Ammon's horn (tissue), 1 donor: ENCODE data around the gene LIMK1.
"Not testable (repeated sequence)": the region's sequence is repeated elsewhere in the genome, so short reads cannot be mapped to it uniquely, and the experiment has no call there.

Experiments
- DNase-seq: peaks from one replicate; pipeline ENCODE4 v3.0.0-alpha.2; 2016; ENCODE audit warnings: low spot score

The LIMK1 gene

GRCh38 chr7:74126220-74126880 is 42.7 kb downstream of the LIMK1 start:
- no peak for DNase-seq

GRCh38 chr7:74129887-74130286 is 46.3 kb downstream of the LIMK1 start:
- DNase-seq, result no peak

GRCh38 chr7:74130518-74130917 is 46.9 kb downstream of the LIMK1 start:
- DNase-seq, result no peak

GRCh38 chr7:74134117-74134620 is 50.6 kb downstream of the LIMK1 start:
- DNase-seq, result no peak

- no peak for DNase-seq
Observed at GRCh38 chr7:74138334-74138867, 54.8 kb downstream of the LIMK1 start.

GRCh38 chr7:74138945-74139843 is 55.6 kb downstream of the LIMK1 start:
- DNase-seq, result no peak

- no peak for DNase-seq
Observed at GRCh38 chr7:74141705-74142104, 58.1 kb downstream of the LIMK1 start.

- no peak for DNase-seq
Observed at GRCh38 chr7:74143383-74143782, 59.8 kb downstream of the LIMK1 start.

- DNase-seq, result no peak
Observed at GRCh38 chr7:74148491-74148890, 64.9 kb downstream of the LIMK1 start.

GRCh38 chr7:74149071-74149470 is 65.5 kb downstream of the LIMK1 start:
- no peak for DNase-seq

GRCh38 chr7:74149603-74150002 is 66.0 kb downstream of the LIMK1 start:
- DNase-seq, result no peak

GRCh38 chr7:74153736-74154135 is 70.1 kb downstream of the LIMK1 start:
- no peak for DNase-seq

- DNase-seq, result no peak
Observed at GRCh38 chr7:74155810-74156395, 72.3 kb downstream of the LIMK1 start.

GRCh38 chr7:74157605-74158004 is 74.0 kb downstream of the LIMK1 start:
- no peak for DNase-seq

- DNase-seq, result no peak
Observed at GRCh38 chr7:74164985-74165456, 81.4 kb downstream of the LIMK1 start.

GRCh38 chr7:74165867-74166593 is 82.4 kb downstream of the LIMK1 start:
- DNase-seq, result no peak

- not testable (repeated sequence) for DNase-seq
Observed at GRCh38 chr7:74167324-74167723, 83.7 kb downstream of the LIMK1 start.
